PC-9 (cell line): ENCODE results near the gene WASL. TPM values are rescaled to one million over a fixed set of nuclear protein-coding genes. Genes with fewer than 3 reads are reported as not detected.

Experiments used
- BruUV-seq: library from RNA; stranded (reverse); fragments of 400-500 nt; replicated peaks from 2 replicates; lab custom pipeline; 2021; lab: Mats Ljungman, UMichigan
- CTCF ChIA-PET: fragments of 300-600 bp; sonication (Branson Sonifier 250); formaldehyde crosslinking; loops from one replicate; lab custom pipeline; 2022; ENCODE audit warnings: antibody characterized with exemption; lab: Charles Lee
- POLR2A ChIA-PET: fragments of 300-600 bp; sonication (Branson Sonifier 250); formaldehyde crosslinking; loops from one replicate; lab custom pipeline; 2022; ENCODE audit warnings: antibody characterized with exemption; ENCODE audit not compliant: unreplicated experiment; lab: Charles Lee
- DNase-seq, 2 experiments: peaks; one replicate each; pipeline versions ENCODE4 v3.0.0 to v3.0.0-alpha.2; 2015 to 2022; ENCODE audit warnings: mixed read lengths in 1 of 2
- H2AFZ ChIP-seq: fragments of 200-600 bp; sonication (generic); 2 replicates; pipeline ENCODE4 v1.8.1; 2017; ENCODE audit warnings: antibody characterized with exemption
- H3F3A ChIP-seq: fragments of 200-600 bp; sonication (generic); 2 replicates; pipeline ENCODE4 v1.8.1; 2017; ENCODE audit warnings: antibody characterized with exemption, mild to moderate bottlenecking, low read depth; ENCODE audit not compliant: insufficient read depth
- H3K27ac ChIP-seq: fragments of 200-600 bp; sonication (generic); 2 replicates; pipeline ENCODE4 v1.6.1; 2016; ENCODE audit warnings: mixed run types
- H3K27me3 ChIP-seq: fragments of 200-600 bp; sonication (generic); 2 replicates; pipeline ENCODE4 v1.6.1; 2016; ENCODE audit warnings: low read depth, mixed run types; ENCODE audit not compliant: insufficient read depth
- H3K36me3 ChIP-seq: fragments of 200-600 bp; sonication (generic); 2 replicates; pipeline ENCODE4 v1.6.1; 2016; ENCODE audit warnings: low read depth, mixed run types
- H3K4me1 ChIP-seq: fragments of 200-600 bp; sonication (generic); replicated peaks from 2 replicates; pipeline ENCODE4 v1.6.1; 2016; ENCODE audit warnings: mixed run types; ENCODE audit not compliant: insufficient read depth
- H3K4me2 ChIP-seq: fragments of 200-600 bp; sonication (generic); 2 replicates; pipeline ENCODE4 v1.6.1; 2017; ENCODE audit warnings: mixed run types
- H3K4me3 ChIP-seq: fragments of 200-600 bp; sonication (generic); 2 replicates; pipeline ENCODE4 v1.6.1; 2016; ENCODE audit warnings: mixed run types
- H3K79me2 ChIP-seq: fragments of 200-600 bp; sonication (generic); 2 replicates; pipeline ENCODE4 v1.6.1; 2017; ENCODE audit warnings: low read depth, mixed run types
- H3K9me2 ChIP-seq: fragments of 200-600 bp; sonication (generic); 2 replicates; pipeline ENCODE4 v1.8.1; 2017; ENCODE audit warnings: mild to moderate bottlenecking; ENCODE audit not compliant: insufficient read depth
- H3K9me3 ChIP-seq: fragments of 200-600 bp; sonication (generic); 2 replicates; pipeline ENCODE4 v1.8.1; 2016; ENCODE audit warnings: low read depth; ENCODE audit not compliant: insufficient read depth
- H4K20me1 ChIP-seq: fragments of 200-600 bp; sonication (generic); 2 replicates; pipeline ENCODE4 v1.8.1; 2017; ENCODE audit not compliant: insufficient read depth
- CTCF ChIP-seq: fragments of 200-600 bp; sonication (generic); conservative IDR thresholded peaks from 2 replicates; pipeline ENCODE4 v1.6.1; 2017; ENCODE audit warnings: mixed run types, antibody characterized with exemption, mild to moderate bottlenecking, moderate library complexity
- EZH2 ChIP-seq: fragments of 200-600 bp; sonication (generic); IDR thresholded peaks from 2 replicates; pipeline ENCODE4 v1.8.0; 2017; ENCODE audit warnings: antibody characterized with exemption, low read depth
- intact Hi-C: fragments of 100-400 bp; cut with micrococcal nuclease; formaldehyde crosslinking; loops from one replicate; pipeline ENCODE4 v1.10.0; 2022; ENCODE audit not compliant: unreplicated experiment
- total RNA-seq: library from RNA; stranded (reverse); gene quantifications from 2 replicates; pipeline ENCODE4 v1.2.3, GENCODE V29; 2021

WASL gene
- total RNA-seq, 1 experiment from 2014 or later: 40.3 TPM

- no peaks in the 10 kb centered on the region; the same call in 1 of the 2 replicates for H3K9me2 ChIP-seq
- BruUV-seq: no TSS peak
- ChIA-PET CTCF (no interaction called here), POLR2A (no interaction called here)
- no peaks in the 10 kb centered on the region for H3K36me3 ChIP-seq
- no peak overlapping the region for H3K27ac ChIP-seq
- no peaks in the 10 kb centered on the region for H3K79me2 ChIP-seq
- no peak for DNase-seq
- intact Hi-C loops: no loop called here
- no peaks in the 10 kb centered on the region for H3K4me1 ChIP-seq
- no peaks in the 10 kb centered on the region for H4K20me1 ChIP-seq
- no peaks in the 10 kb centered on the region for H3F3A ChIP-seq
- H3K4me2 ChIP-seq: no peak overlapping the region
- H2AFZ ChIP-seq: no peak overlapping the region
- no peaks in the 10 kb centered on the region for H3K27me3 ChIP-seq
- H3K9me3 ChIP-seq: no peaks in the 10 kb centered on the region
- no peak for TF ChIP-seq CTCF
- TF ChIP-seq EZH2: no peak
- no peak overlapping the region for H3K4me3 ChIP-seq
Measured at GRCh38 chr7:123653162-123653561, 95.6 kb downstream of the WASL start.

- H3K4me3 ChIP-seq: no peak overlapping the region
- CTCF ChIA-PET: no interaction called here
- no peak overlapping the region for H2AFZ ChIP-seq
- BruUV-seq: no TSS peak
- H3K4me2 ChIP-seq: no peak overlapping the region
- no peaks in the 10 kb centered on the region for H3K9me3 ChIP-seq
- intact Hi-C loops: no loop called here
- no peaks in the 10 kb centered on the region for H3K79me2 ChIP-seq
- no peaks in the 10 kb centered on the region for H3K27me3 ChIP-seq
- no peaks in the 10 kb centered on the region for H3F3A ChIP-seq
- peaks cover 2% of the 10 kb centered on the region for H3K4me1 ChIP-seq
- POLR2A ChIA-PET: no interaction called here
- H3K9me2 ChIP-seq: no peaks in the 10 kb centered on the region; the same call in 1 of the 2 replicates
- H4K20me1 ChIP-seq: no peaks in the 10 kb centered on the region
- TF ChIP-seq CTCF (no peak), EZH2 (no peak)
- no peak for DNase-seq
- H3K27ac ChIP-seq: no peak overlapping the region
- H3K36me3 ChIP-seq: no peaks in the 10 kb centered on the region
Measured at GRCh38 chr7:123652406-123652805, 96.4 kb downstream of the WASL start.

- intact Hi-C loops: no loop called here
- BruUV-seq: no TSS peak
- H3K9me2 ChIP-seq: no peaks in the 10 kb centered on the region; the same call in 1 of the 2 replicates
- CTCF ChIA-PET: no interaction called here
- no peak overlapping the region for H3K27ac ChIP-seq
- H3K9me3 ChIP-seq: no peaks in the 10 kb centered on the region
- H3K4me1 ChIP-seq: peaks cover 9% of the 10 kb centered on the region
- TF ChIP-seq EZH2: no peak
- no peak for TF ChIP-seq CTCF
- H3F3A ChIP-seq: peaks cover 4% of the 10 kb centered on the region
- POLR2A ChIA-PET: no interaction called here
- H4K20me1 ChIP-seq: no peaks in the 10 kb centered on the region
- no peaks in the 10 kb centered on the region for H3K79me2 ChIP-seq
- H3K36me3 ChIP-seq: no peaks in the 10 kb centered on the region
- H3K4me3 ChIP-seq: no peak overlapping the region
- H3K4me2 ChIP-seq: no peak overlapping the region
- DNase-seq: no peak
- no peaks in the 10 kb centered on the region for H3K27me3 ChIP-seq
- no peak overlapping the region for H2AFZ ChIP-seq
Measured at GRCh38 chr7:123650595-123650994, 98.2 kb downstream of the WASL start.
